ENCODE measurements around the gene DERA. TPM values are rescaled to one million over a fixed set of nuclear protein-coding genes. Genes with fewer than 3 reads are reported as not detected.

The DERA gene
- total RNA-seq, 1 experiment from 2014 or later, result 67.6 TPM

DNA sequence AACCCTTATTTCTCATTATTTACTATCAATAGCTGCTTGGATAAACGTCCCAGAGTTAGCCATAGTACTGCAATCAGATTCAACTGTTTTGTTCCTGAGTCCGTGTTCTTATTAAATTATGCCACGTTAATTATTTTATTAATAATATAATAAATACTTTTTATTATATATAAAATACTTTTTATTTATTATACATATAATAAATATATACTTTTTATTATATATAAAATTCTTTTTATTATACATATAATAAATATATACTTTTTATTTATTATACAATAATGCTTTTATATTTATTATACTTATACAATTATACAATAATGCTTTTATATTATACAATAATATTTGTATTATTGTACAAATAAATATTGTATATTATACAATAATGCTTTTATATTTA lies 17.9 kb upstream of the DERA start:
- Histone ChIP-seq H3K4me3 (no peak overlapping the region), H3F3A (ENCODE audit: insufficient read depth, low read depth) (peaks cover 30% of the 10 kb centered on the region), H4K20me1 (ENCODE audit: insufficient read depth) (peaks cover 14% of the 10 kb centered on the region; the same call in 1 of the 2 replicates), H3K36me3 (ENCODE audit: low read depth) (peaks cover 49% of the 10 kb centered on the region), H3K27ac (no peak overlapping the region), H3K27me3 (ENCODE audit: insufficient read depth, low read depth) (no peaks in the 10 kb centered on the region), H3K79me2 (ENCODE audit: low read depth) (peaks cover 19% of the 10 kb centered on the region), H3K9me3 (ENCODE audit: insufficient read depth, low read depth) (no peaks in the 10 kb centered on the region), H3K4me2 (no peak overlapping the region), H2AFZ (no peak overlapping the region), H3K4me1 (replicated peaks; ENCODE audit: insufficient read depth) (no peaks in the 10 kb centered on the region), H3K9me2 (ENCODE audit: insufficient read depth) (no peaks in the 10 kb centered on the region)
- BruUV-seq (replicated peaks), result no TSS peak
- TF ChIP-seq EZH2 (IDR thresholded peaks at IDR 0.05; ENCODE audit: low read depth), result no peak
- TF ChIP-seq, protein P1, sequence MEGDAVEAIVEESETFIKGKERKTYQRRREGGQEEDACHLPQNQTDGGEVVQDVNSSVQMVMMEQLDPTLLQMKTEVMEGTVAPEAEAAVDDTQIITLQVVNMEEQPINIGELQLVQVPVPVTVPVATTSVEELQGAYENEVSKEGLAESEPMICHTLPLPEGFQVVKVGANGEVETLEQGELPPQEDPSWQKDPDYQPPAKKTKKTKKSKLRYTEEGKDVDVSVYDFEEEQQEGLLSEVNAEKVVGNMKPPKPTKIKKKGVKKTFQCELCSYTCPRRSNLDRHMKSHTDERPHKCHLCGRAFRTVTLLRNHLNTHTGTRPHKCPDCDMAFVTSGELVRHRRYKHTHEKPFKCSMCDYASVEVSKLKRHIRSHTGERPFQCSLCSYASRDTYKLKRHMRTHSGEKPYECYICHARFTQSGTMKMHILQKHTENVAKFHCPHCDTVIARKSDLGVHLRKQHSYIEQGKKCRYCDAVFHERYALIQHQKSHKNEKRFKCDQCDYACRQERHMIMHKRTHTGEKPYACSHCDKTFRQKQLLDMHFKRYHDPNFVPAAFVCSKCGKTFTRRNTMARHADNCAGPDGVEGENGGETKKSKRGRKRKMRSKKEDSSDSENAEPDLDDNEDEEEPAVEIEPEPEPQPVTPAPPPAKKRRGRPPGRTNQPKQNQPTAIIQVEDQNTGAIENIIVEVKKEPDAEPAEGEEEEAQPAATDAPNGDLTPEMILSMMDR (conservative IDR thresholded peaks at IDR 0.05), result no peak
- DNase-seq, result no peak
- ChIA-PET POLR2A (ENCODE audit: unreplicated experiment) (interaction anchor here (0.6 kb wide), 1 partner anchor 10 kb away, joined by 3 read pairs; no protein-coding TSS in a partner anchor), CTCF (no interaction called here)
- intact Hi-C loops (cut with micrococcal nuclease; ENCODE audit: unreplicated experiment), result no loop called here

DNA sequence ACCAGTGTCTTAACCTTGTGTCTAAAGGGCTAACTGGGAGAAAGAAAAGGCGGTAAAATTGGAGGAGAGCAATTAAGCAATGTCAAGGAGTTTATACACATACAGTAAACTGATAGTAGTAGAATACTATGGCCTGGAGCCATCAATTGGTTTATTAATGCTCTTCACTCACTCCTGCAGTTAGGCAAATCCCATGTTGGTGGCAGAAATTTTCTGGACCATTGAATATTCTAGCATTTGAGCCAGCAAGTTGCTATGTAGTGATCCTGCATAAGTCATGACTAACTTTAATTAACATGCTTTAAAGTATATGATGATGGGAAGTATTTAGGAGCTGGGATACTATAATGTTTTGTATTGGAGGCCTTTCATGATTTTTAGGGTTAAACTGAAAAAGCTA lies 14.3 kb upstream of the DERA start:
- POLR2A ChIA-PET (ENCODE audit: unreplicated experiment), result interaction anchor here (0.7 kb wide), 1 partner anchor 15 kb away, joined by 12 read pairs; no protein-coding TSS in a partner anchor
- H3K4me1 ChIP-seq (replicated peaks; ENCODE audit: insufficient read depth), result no peaks in the 10 kb centered on the region
- H3K27ac ChIP-seq, result 0 out of 2 replicates have a peak overlapping the region, but pooled peaks have one; percentile 15
- no peaks in the 10 kb centered on the region for H3K9me3 ChIP-seq (ENCODE audit: insufficient read depth, low read depth)
- H3K27me3 ChIP-seq (ENCODE audit: insufficient read depth, low read depth), result no peaks in the 10 kb centered on the region
- CTCF ChIA-PET, result interaction anchor here (0.9 kb wide), 1 partner anchor 137 kb away, joined by 3 read pairs; no protein-coding TSS in a partner anchor
- peaks cover 51% of the 10 kb centered on the region for H3K36me3 ChIP-seq (ENCODE audit: low read depth)
- TF ChIP-seq, protein P1 (conservative IDR thresholded peaks at IDR 0.05), result no peak
- TF ChIP-seq EZH2 (IDR thresholded peaks at IDR 0.05; ENCODE audit: low read depth), result no peak
- no peak for DNase-seq
- H3K4me2 ChIP-seq, result no peak overlapping the region
- peaks cover 42% of the 10 kb centered on the region for H3F3A ChIP-seq (ENCODE audit: insufficient read depth, low read depth)
- BruUV-seq (replicated peaks), result no TSS peak
- peaks cover 9% of the 10 kb centered on the region; the same call in 1 of the 2 replicates for H4K20me1 ChIP-seq (ENCODE audit: insufficient read depth)
- H3K4me3 ChIP-seq, result no peak overlapping the region
- intact Hi-C loops (cut with micrococcal nuclease; ENCODE audit: unreplicated experiment), result no loop called here
- H3K9me2 ChIP-seq (ENCODE audit: insufficient read depth), result no peaks in the 10 kb centered on the region
- no peak overlapping the region for H2AFZ ChIP-seq
- H3K79me2 ChIP-seq (ENCODE audit: low read depth), result no peaks in the 10 kb centered on the region

DNA sequence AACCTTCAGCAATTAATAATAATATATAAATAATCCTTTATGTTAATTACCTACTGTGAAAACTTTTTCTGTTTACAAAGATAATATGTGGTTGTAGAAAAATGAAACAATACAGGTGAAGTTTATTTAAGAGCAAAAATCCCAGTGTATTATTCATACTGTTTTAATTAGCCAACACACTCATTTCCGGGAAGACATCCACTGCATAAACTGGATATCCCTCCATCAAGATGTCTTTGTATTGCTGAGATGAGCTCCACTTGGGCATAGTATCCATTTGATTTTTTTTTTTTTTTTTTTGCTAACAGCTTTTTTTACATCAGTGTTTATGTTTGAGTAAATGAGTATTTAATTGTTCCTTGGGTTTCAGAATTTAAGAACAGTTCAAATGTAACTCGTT lies 13.7 kb upstream of the DERA start:
- intact Hi-C loops (cut with micrococcal nuclease; ENCODE audit: unreplicated experiment), result no loop called here
- POLR2A ChIA-PET (ENCODE audit: unreplicated experiment), result interaction anchor here (0.7 kb wide), 1 partner anchor 14 kb away, joined by 12 read pairs; no protein-coding TSS in a partner anchor

More for the DNA sequence above, 13.7 kb upstream of the DERA start:
- peaks cover 9% of the 10 kb centered on the region; the same call in 1 of the 2 replicates for H4K20me1 ChIP-seq (ENCODE audit: insufficient read depth)
- TF ChIP-seq, protein P1 (conservative IDR thresholded peaks at IDR 0.05), result no peak
- TF ChIP-seq EZH2 (IDR thresholded peaks at IDR 0.05; ENCODE audit: low read depth), result no peak
- no peak for DNase-seq
- no peak overlapping the region for H2AFZ ChIP-seq
- H3K27ac ChIP-seq, result no peak overlapping the region
- no peaks in the 10 kb centered on the region for H3K4me1 ChIP-seq (replicated peaks; ENCODE audit: insufficient read depth)
- peaks cover 56% of the 10 kb centered on the region for H3K36me3 ChIP-seq (ENCODE audit: low read depth)
- peaks cover 42% of the 10 kb centered on the region for H3F3A ChIP-seq (ENCODE audit: insufficient read depth, low read depth)
- no peaks in the 10 kb centered on the region for H3K27me3 ChIP-seq (ENCODE audit: insufficient read depth, low read depth)
- no peak overlapping the region for H3K4me2 ChIP-seq
- no TSS peak for BruUV-seq (replicated peaks)
- CTCF ChIA-PET, result interaction anchor here (0.6 to 1.0 kb wide), 4 partner anchors 8 to 136 kb away, joined by 3 read pairs; no protein-coding TSS in a partner anchor
- H3K79me2 ChIP-seq (ENCODE audit: low read depth), result no peaks in the 10 kb centered on the region
- no peaks in the 10 kb centered on the region for H3K9me3 ChIP-seq (ENCODE audit: insufficient read depth, low read depth)
- no peaks in the 10 kb centered on the region for H3K9me2 ChIP-seq (ENCODE audit: insufficient read depth)
- H3K4me3 ChIP-seq, result no peak overlapping the region
